LHCN-M2 (cell line): ENCODE data around the gene THSD4. TPM values are rescaled to one million over a fixed set of nuclear protein-coding genes. Genes with fewer than 3 reads are reported as not detected.

ENCODE experiments used
- DNase-seq: peaks from one replicate; pipeline ENCODE4 v3.0.0-alpha.2; 2012; ENCODE audit warnings: low read depth
- polyA plus RNA-seq: library from polyadenylated mRNA; unstranded; fragments of >200 nt; gene quantifications from one replicate; pipeline ENCODE4 v1.2.1, GENCODE V29; 2012; ENCODE audit warnings: missing spikeins
- total RNA-seq: library from RNA; depleted of rRNA; stranded (reverse); fragments of >200 nt; gene quantifications from 2 replicates; pipeline ENCODE4 v1.2.3, GENCODE V29; 2014; rRNA removed

Gene THSD4
- 10.4 and 13.0 TPM in 2 replicates for total RNA-seq
- 2.8 TPM for polyA plus RNA-seq

DNA sequence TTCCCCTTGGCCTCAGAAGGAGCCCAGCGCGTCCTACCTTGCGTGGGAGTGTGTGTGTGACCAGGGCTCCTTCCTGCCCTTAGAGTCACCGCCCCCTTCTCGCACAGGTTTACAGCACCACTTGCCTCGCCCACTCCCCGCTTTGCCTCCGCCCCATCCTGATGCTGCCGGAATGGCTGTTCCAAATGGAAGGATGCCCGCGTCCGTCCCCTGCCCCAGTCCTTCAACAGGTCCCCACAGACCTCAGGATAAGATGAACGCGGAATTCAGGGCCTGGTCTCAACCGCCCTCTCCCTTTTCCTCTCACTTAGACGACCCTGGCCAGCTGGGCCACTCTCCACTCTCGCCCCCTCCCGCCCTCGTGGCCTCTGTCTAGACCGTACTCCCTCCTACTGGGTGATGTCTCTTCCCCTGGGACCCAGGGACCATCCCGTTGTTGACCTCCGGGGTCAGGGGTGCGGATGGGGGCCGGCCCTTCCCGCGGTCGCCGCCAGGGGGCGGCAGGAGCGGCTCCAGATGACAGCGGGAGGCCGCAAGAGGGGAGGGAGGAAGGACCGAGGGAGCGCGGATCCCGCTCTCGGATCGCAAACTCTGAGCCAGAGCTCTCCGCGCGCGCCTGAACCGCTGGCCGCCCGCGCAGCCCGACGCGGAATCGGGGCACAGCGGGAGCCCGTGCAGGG is at the start of gene THSD4:
THSD4 (plus strand) TSS at position 585 of the 680 bp plus-strand sequence.
- DNase-seq = peak; percentile 72

DNA sequence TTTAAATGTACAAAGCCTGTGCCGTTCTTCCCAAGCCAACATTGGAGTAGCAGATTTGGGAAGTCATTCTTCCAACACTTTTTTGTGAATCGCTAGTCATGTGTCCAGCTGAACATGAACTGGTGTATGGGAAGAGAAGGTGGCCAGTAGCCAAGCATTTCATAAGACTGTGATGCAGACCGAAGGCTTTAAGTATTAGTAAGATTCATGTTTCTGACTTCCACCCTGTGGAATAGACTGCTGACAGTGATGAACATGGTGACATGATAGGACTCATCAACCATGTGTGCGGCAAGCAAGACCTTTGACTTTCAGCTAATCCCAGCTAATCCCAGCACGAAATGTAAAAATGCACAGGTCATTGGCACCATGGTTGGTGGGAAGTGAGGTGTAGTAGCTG is 48.3 kb upstream of the THSD4 start:
- DNase-seq = peak; percentile 79

GRCh38 chr15:71069693-71070092 is 45.6 kb upstream of the THSD4 start:
- DNase-seq = no peak

- no peak for DNase-seq
These were observed 43.7 kb upstream of the THSD4 start for GRCh38 chr15:71071529-71071928.

- DNase-seq = no peak
These were observed 42.8 kb upstream of the THSD4 start for GRCh38 chr15:71072423-71072822.

DNA sequence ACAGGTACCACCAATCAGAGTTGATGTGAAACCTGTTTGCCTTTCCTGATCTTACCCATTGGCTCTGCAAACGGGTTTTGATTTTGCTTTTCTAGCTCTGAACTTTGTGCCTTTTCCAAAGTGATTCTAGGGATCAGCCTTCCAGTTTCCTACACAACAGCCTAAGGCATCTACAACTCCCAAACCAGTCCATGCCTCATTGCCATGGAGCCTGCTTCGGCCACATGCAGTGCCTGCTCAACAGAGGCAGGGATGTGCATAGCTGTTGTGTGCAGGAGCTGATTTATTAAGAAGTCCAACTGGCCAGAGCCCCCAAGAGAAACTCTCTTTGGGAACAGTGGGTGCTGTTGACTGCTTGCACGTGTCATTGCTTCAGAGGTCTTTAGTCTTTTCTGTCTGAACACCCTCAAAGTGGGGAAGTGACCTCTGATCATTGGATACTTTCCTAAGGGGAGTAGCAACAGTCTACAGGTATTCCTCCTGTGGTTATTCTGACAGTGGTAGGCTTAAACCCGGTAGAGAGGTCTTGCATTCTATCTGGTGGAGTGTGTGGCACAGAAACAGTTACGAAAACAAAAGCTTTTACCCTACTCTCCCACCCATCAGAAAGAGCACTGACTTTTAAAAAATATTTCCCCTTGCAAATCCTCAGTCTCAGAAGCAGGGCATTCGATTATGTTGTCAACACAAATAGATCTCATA is 36.6 kb upstream of the THSD4 start:
- no peak for DNase-seq

DNA sequence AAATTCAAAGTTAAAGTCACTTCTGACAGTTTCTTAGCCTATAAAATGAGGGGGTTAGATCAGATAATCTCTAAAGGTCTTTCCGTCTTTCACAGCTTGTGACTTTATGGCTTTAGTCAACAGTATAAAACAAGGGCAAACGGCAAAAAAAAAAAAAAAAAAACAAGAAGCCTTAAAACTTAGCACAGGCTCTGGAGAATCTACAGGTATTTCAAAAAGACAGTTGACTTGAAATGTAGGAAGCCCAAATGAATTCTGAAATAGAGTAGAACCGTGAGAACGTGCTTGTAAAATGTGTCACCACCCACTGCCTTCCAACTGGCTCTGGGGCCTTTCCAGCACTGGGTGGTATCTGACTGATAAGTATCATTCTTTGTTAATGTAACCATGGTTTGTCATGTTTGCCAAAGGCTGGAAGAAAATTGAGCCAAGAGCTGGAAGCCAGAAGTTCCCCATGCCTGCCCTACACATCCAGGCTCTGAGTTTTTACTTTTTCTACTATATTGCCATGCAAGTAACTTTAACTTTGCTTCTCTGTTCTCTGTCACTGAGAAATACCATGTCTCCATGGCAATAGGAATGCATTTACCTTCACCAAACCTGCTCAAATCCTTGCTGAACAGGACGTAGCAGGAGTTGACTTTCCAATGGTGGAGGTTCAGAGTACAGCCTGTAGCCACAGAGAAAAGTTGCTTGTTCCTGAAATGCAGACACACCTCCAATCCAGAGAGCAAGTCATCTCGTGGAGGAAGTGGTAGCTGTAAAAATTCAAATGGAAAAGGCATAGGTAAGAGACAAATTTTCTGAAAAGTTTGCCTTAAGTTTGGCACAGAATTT is 35.8 kb upstream of the THSD4 start:
- peak; percentile 68 for DNase-seq

DNA sequence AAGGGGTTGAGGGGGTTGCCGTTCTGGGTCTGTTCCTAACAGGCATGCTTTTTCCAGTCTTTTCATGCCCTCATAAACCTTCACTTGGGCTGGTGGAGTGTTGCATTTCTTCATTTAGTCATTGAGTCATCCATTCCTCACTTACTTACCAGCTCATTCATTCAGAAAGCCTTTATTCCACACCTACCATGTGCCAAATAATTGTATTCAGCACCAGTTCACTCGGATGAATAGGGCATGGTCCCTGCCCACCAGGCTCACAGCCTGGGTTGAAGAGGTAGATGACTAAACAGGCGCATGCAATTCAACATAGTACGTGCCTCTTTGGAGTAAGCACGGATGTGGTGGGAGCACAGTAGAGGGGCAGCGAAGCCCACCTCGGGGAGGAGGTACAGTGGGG is 35.1 kb upstream of the THSD4 start:
- DNase-seq = no peak

DNA sequence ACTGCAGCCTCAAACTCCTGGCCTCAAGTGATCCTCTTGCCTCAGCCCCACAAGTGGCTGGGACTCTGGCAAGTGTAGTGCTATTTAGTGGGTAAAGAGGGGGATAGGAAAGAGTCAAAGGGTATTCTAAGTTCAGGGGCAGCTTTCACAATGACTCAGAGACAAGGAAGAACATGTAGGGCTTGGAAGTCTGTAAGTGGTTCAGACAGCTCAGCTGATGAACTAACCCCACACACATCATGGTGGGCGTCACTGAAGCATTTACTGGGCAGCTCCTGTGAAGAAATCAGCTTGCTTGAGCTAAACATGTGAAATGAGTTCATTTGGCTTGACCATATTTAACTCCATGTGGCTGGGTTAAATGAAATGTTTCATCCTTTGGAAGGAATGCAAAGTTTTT is 34.6 kb upstream of the THSD4 start:
- DNase-seq = peak; percentile 43

- DNase-seq = no peak
These were observed 32.5 kb upstream of the THSD4 start for GRCh38 chr15:71082803-71083202.

GRCh38 chr15:71083349-71083748 is 31.9 kb upstream of the THSD4 start:
- DNase-seq = no peak

DNA sequence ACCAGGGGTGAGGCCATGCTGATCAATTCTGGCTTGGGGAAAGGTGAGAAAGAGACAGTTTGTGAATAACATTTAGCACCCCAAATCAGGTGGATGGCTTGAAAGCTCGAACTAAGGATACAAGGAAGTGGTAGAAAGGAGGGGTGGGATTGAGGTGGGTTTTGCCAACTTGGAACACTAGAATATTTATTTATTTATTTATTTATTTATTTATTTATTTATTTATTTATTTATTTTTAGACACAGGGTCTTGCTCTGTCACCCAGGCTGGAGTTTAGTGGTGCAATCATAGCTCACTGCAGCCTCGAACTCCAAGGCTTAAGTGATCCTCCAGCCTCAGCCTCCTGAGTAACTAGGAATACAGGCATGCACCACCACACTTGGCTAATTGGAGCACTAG is 31.0 kb upstream of the THSD4 start:
- DNase-seq = no peak

DNA sequence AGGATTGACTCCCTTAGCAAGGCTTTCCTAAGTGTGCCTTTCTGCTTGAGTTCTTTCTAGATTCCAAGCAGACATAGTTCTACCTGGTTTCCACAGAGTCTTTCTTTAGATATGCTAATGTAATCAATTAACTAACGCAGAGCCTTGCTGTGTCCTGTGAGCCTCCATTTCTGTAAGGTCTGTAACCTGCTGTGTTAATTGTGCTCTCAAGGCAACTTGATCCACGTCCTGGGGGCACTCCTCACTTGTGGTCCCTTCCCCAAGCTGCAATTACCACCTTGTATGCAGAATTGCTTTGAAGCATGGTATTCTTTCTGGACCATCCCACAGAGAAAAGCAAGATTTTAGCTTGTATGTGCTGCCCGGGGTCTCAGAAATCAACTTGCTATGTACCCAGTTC is 29.5 kb upstream of the THSD4 start:
- DNase-seq = no peak

DNA sequence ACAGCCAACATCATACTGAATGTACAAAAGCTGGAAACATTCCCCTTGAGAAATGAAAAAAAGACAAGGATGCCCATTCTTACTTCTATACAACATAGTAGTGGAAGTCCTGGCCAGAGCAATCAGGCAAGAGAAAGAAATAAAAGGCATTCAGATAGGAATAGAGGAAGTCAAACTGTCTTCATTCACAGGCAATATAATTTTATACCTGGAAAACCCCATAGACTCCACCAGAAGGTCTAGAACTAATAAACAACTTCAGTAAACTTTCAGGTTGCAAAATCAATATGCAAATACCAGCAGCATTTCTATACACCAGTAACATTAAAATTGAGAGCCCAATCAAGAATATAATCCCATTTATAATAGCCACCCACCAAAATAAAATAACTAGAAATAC is 27.1 kb upstream of the THSD4 start:
- no peak for DNase-seq

DNA sequence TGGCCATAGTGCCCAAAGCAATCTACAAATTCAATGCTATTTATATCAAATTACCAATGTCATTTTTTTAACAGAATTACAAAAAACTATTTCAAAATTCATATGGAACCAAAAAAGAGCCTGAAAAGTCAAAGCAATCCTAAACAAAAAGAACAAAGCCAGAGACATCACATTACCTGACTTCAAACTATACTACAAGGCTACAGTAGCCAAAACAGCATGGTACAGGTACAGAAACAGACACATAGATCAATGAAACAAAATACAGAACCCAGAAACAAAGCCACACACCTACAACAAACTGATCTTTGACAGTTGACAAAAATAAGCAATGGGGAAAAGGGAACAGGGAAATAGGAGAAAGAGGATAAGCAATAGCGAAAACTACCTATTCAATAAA is 26.6 kb upstream of the THSD4 start:
- DNase-seq = no peak

GRCh38 chr15:71089801-71090200 is 25.5 kb upstream of the THSD4 start:
- no peak for DNase-seq

- DNase-seq = no peak
These were observed 23.7 kb upstream of the THSD4 start for GRCh38 chr15:71091601-71092000.

GRCh38 chr15:71092056-71092600 is 23.1 kb upstream of the THSD4 start:
- DNase-seq = no peak

GRCh38 chr15:71093054-71094024 is 21.9 kb upstream of the THSD4 start:
- peak; percentile 76 for DNase-seq

GRCh38 chr15:71094137-71094536 is 21.1 kb upstream of the THSD4 start:
- no peak for DNase-seq

GRCh38 chr15:71096676-71097075 is 18.6 kb upstream of the THSD4 start:
- no peak for DNase-seq
